PC-9 (cell line): ENCODE data around the gene LRRC59.

Source experiments
- EZH2 ChIP-seq: fragments of 200-600 bp; sonication (generic); IDR thresholded peaks from 2 replicates; pipeline ENCODE4 v1.8.0; 2017; ENCODE audit warnings: antibody characterized with exemption, low read depth
- TF ChIP-seq, protein P1 (sequence below): fragments of 200-600 bp; sonication (generic); conservative IDR thresholded peaks from 2 replicates; pipeline ENCODE4 v1.6.1; 2017; ENCODE audit warnings: mixed run types, antibody characterized with exemption, mild to moderate bottlenecking, moderate library complexity

DNA sequence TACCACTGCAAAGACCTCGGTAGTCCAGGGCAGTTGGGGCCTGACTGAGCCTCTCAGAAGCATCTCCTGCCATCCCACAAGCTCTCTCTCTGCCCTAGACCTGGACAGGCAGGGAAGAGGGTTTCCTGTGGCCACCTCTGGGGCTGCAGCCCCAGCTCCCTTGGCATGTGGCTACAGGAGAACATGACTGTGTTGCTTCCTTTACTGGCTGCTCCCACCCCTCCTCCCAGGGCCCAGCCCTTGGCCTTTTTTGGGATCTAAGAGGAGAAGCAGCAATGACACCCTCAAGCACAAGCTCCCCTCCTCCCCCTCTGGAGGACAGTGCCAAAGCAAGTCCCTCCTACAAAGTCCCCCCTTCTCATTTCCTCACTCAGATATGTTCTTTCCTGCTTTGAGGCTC is 29.9 kb downstream of the LRRC59 start:
- TF ChIP-seq, protein P1, sequence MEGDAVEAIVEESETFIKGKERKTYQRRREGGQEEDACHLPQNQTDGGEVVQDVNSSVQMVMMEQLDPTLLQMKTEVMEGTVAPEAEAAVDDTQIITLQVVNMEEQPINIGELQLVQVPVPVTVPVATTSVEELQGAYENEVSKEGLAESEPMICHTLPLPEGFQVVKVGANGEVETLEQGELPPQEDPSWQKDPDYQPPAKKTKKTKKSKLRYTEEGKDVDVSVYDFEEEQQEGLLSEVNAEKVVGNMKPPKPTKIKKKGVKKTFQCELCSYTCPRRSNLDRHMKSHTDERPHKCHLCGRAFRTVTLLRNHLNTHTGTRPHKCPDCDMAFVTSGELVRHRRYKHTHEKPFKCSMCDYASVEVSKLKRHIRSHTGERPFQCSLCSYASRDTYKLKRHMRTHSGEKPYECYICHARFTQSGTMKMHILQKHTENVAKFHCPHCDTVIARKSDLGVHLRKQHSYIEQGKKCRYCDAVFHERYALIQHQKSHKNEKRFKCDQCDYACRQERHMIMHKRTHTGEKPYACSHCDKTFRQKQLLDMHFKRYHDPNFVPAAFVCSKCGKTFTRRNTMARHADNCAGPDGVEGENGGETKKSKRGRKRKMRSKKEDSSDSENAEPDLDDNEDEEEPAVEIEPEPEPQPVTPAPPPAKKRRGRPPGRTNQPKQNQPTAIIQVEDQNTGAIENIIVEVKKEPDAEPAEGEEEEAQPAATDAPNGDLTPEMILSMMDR: no peak
- TF ChIP-seq EZH2: no peak
